IMR-90 (cell line): Measurements from ENCODE around the gene EPN3. TPM values are rescaled to one million over a fixed set of nuclear protein-coding genes. Genes with fewer than 3 reads are reported as not detected.

Source experiments
- ATAC-seq: fragments of 200-7000 bp; cut with Tn5 transposase; 2 replicates; pipeline ENCODE4 v1.9.1; 2020; ENCODE audit warnings: low read depth, mild to moderate bottlenecking, moderate library complexity
- BruUV-seq: library from RNA; stranded (reverse); fragments of 400-500 nt; replicated peaks from 2 replicates; lab custom pipeline; 2021; lab: Mats Ljungman, UMichigan
- CTCF ChIA-PET: fragments of 300-600 bp; formaldehyde crosslinking; extraction: SDS; loops from one replicate; lab custom pipeline; 2021; ENCODE audit warnings: antibody characterized with exemption; lab: Yijun Ruan, JAX
- POLR2A ChIA-PET: fragments of 300-600 bp; sonication (Branson Sonifier 250); formaldehyde crosslinking; loops from one replicate; lab custom pipeline; 2022; ENCODE audit warnings: antibody characterized with exemption; ENCODE audit not compliant: unreplicated experiment; lab: Charles Lee
- DNase-seq: peaks from one replicate; pipeline ENCODE4 v3.0.0; 2013
- H2AFZ ChIP-seq: replicated peaks from 2 replicates; pipeline ENCODE3; 2013; ENCODE audit warnings: low read length, mild to moderate bottlenecking; ENCODE audit not compliant: poor library complexity
- H2AK5ac ChIP-seq: 2 replicates; pipeline ENCODE4 v1.6.1; 2013; ENCODE audit warnings: low read depth, low read length, inconsistent platforms
- H2AK9ac ChIP-seq: replicated peaks from 2 replicates; pipeline ENCODE3; 2013; ENCODE audit warnings: mild to moderate bottlenecking, low read depth, low read length, moderate library complexity; ENCODE audit not compliant: poor library complexity
- H2BK120ac ChIP-seq: 2 replicates; pipeline ENCODE4 v1.6.1; 2013; ENCODE audit warnings: low read depth, low read length, inconsistent platforms
- H2BK15ac ChIP-seq: 3 replicates; pipeline ENCODE4 v1.6.1; 2013; ENCODE audit warnings: low read depth, low read length, inconsistent platforms
- H2BK20ac ChIP-seq: 2 replicates; pipeline ENCODE4 v1.6.1; 2013; ENCODE audit warnings: low read depth, mild to moderate bottlenecking, inconsistent platforms, low read length, moderate library complexity
- H2BK5ac ChIP-seq: 2 replicates; pipeline ENCODE4 v1.6.1; 2013; ENCODE audit warnings: mild to moderate bottlenecking, low read depth, low read length, inconsistent platforms; ENCODE audit not compliant: poor library complexity, severe bottlenecking
- H3K14ac ChIP-seq: replicated peaks from 2 replicates; pipeline ENCODE4 v1.6.1; 2013; ENCODE audit warnings: low read depth, low read length, inconsistent platforms
- H3K18ac ChIP-seq: 2 replicates; pipeline ENCODE4 v1.6.1; 2013; ENCODE audit warnings: low read depth, low read length, control low read depth
- H3K23ac ChIP-seq: 2 replicates; pipeline ENCODE4 v1.6.1; 2013; ENCODE audit warnings: low read depth, low read length, inconsistent platforms
- H3K27ac ChIP-seq: 2 replicates; pipeline ENCODE4 v1.5.1; 2013; ENCODE audit warnings: mild to moderate bottlenecking, control low read depth, low read length; ENCODE audit not compliant: insufficient read depth
- H3K27me3 ChIP-seq: 2 replicates; pipeline ENCODE4 v1.6.1; 2013; ENCODE audit warnings: low read length; ENCODE audit not compliant: control insufficient read depth, insufficient read depth
- H3K36me3 ChIP-seq: 2 replicates; pipeline ENCODE4 v1.6.1; 2013; ENCODE audit warnings: low read length, mixed read lengths; ENCODE audit not compliant: control insufficient read depth, insufficient read depth
- H3K4ac ChIP-seq: 2 replicates; pipeline ENCODE4 v1.6.1; 2013; ENCODE audit warnings: low read depth, low read length, inconsistent platforms
- H3K4me1 ChIP-seq: 2 replicates; pipeline ENCODE4 v1.6.1; 2013; ENCODE audit warnings: low read length, mixed read lengths; ENCODE audit not compliant: control insufficient read depth, insufficient read depth
- H3K4me2 ChIP-seq: 2 replicates; pipeline ENCODE4 v1.6.1; 2013; ENCODE audit warnings: low read depth, mild to moderate bottlenecking, control low read depth, low read length, moderate library complexity
- H3K4me3 ChIP-seq: 2 replicates; pipeline ENCODE4 v1.5.1; 2013; ENCODE audit warnings: low read depth, mild to moderate bottlenecking, control low read depth, low read length, moderate library complexity; ENCODE audit not compliant: insufficient read depth
- H3K56ac ChIP-seq: 2 replicates; pipeline ENCODE4 v1.6.1; 2013; ENCODE audit warnings: low read length, inconsistent platforms; ENCODE audit not compliant: insufficient read depth; ENCODE audit errors: extremely low read depth
- H3K79me1 ChIP-seq, 2 experiments: 2 replicates each; pipeline ENCODE4 v1.6.1; 2013; ENCODE audit warnings: low read length in 2 of 2, inconsistent platforms in 1 of 2, low read depth in 1 of 2
- H3K9ac ChIP-seq: 2 replicates; pipeline ENCODE4 v1.6.1; 2013; ENCODE audit warnings: low read depth, low read length, control low read depth
- H3K9me1 ChIP-seq: 2 replicates; pipeline ENCODE4 v1.6.1; 2013; ENCODE audit warnings: low read length, inconsistent platforms; ENCODE audit not compliant: insufficient read depth
- H3K9me3 ChIP-seq: 2 replicates; pipeline ENCODE4 v1.6.1; 2013; ENCODE audit warnings: low read length; ENCODE audit not compliant: control insufficient read depth, insufficient read depth
- H4K20me1 ChIP-seq: 2 replicates; pipeline ENCODE4 v1.6.1; 2013; ENCODE audit warnings: low read length, inconsistent platforms; ENCODE audit not compliant: insufficient read depth
- H4K5ac ChIP-seq: 2 replicates; pipeline ENCODE4 v1.6.1; 2013; ENCODE audit warnings: mild to moderate bottlenecking, low read depth, low read length, control low read depth
- H4K8ac ChIP-seq, 2 experiments: 2 replicates each; pipeline ENCODE4 v1.6.1; 2013; ENCODE audit warnings: low read depth in 2 of 2, low read length in 2 of 2, control low read depth in 1 of 2, inconsistent platforms in 1 of 2
- H4K91ac ChIP-seq: 2 replicates; pipeline ENCODE4 v1.6.1; 2013; ENCODE audit warnings: low read depth, low read length, inconsistent platforms; ENCODE audit not compliant: insufficient read depth
- BHLHE40 ChIP-seq: fragments of 150-350 bp; IDR thresholded peaks from 2 replicates; pipeline ENCODE4 v1.6.1; 2016; ENCODE audit warnings: mild to moderate bottlenecking, low read depth, low read length
- CHD1 ChIP-seq: IDR thresholded peaks from 2 replicates; pipeline ENCODE4 v1.6.1; 2012; ENCODE audit warnings: low read depth, low read length, improper control_type of control experiment
- FOS ChIP-seq: fragments of 150-350 bp; IDR thresholded peaks from 2 replicates; pipeline ENCODE4 v1.6.1; 2016; ENCODE audit warnings: low read depth, low read length
- MAFK ChIP-seq: IDR thresholded peaks from 2 replicates; pipeline ENCODE4 v1.6.1; 2012; ENCODE audit warnings: low read depth, low read length, improper control_type of control experiment
- MAZ ChIP-seq: IDR thresholded peaks from 2 replicates; pipeline ENCODE4 v1.6.1; 2012; ENCODE audit warnings: low read depth, mild to moderate bottlenecking, low read length, improper control_type of control experiment, moderate library complexity, borderline replicate concordance
- NFE2L2 ChIP-seq: fragments of 150-350 bp; IDR thresholded peaks from 2 replicates; pipeline ENCODE4 v1.6.1; 2016; ENCODE audit warnings: low read depth, mild to moderate bottlenecking, low read length
- POLR2A ChIP-seq: IDR thresholded peaks from 2 replicates; pipeline ENCODE4 v1.6.1; 2012; ENCODE audit warnings: mild to moderate bottlenecking, low read depth, low read length
- RCOR1 ChIP-seq: IDR thresholded peaks from 2 replicates; pipeline ENCODE4 v1.6.1; 2012; ENCODE audit warnings: mild to moderate bottlenecking, low read length, improper control_type of control experiment; ENCODE audit not compliant: insufficient replicate concordance
- RFX5 ChIP-seq: IDR thresholded peaks from 2 replicates; pipeline ENCODE4 v1.8.0; 2012; ENCODE audit warnings: low read depth, mild to moderate bottlenecking, low read length, moderate library complexity
- SMC3 ChIP-seq: fragments of 150-350 bp; IDR thresholded peaks from 2 replicates; pipeline ENCODE4 v1.6.1; 2016; ENCODE audit warnings: low read depth, mild to moderate bottlenecking, antibody characterized with exemption, low read length, moderate library complexity
- WGBS, 2 experiments: methylation state at CpG; one replicate each; pipeline versions ENCODE4 v1.1.5 to v1.1.7; 2013; ENCODE audit warnings: missing lambda C conversion rate in 2 of 2; ENCODE audit not compliant: insufficient read length in 1 of 2; ENCODE audit errors: extremely low coverage in 2 of 2; 5-methylcytosine and 5-hydroxymethylcytosine counted together
- dilution Hi-C: fragments of 300-500 bp; cut with HindIII; formaldehyde crosslinking; loops from one replicate; pipeline ENCODE4 v1.14.3; 2018; ENCODE audit warnings: low sequenced_read_pairs; ENCODE audit not compliant: unreplicated experiment
- in situ Hi-C: fragments of 300-500 bp; cut with MboI; formaldehyde crosslinking; loops from 3 replicates; pipeline ENCODE4 v1.14.3; 2019; ENCODE audit warnings: low sequenced_read_pairs, inconsistent platforms, mixed read lengths
- intact Hi-C: fragments of 100-400 bp; cut with micrococcal nuclease; formaldehyde crosslinking; loops from 2 replicates; pipeline ENCODE4 v1.10.0; 2022
- polyA plus RNA-seq, 3 experiments: library from polyadenylated mRNA; depleted of rRNA; stranded (reverse); fragments of >200 nt; gene quantifications; 2 replicates each; pipeline ENCODE4 v1.2.3, GENCODE V29; 2012; ENCODE audit warnings: low replicate concordance in 1 of 3
- total RNA-seq: library from RNA; depleted of rRNA; stranded (reverse); fragments of >200 nt; gene quantifications from 2 replicates; pipeline ENCODE4 v1.2.3, GENCODE V29; 2012
- TF ChIP-seq, protein P1 (sequence below): conservative IDR thresholded peaks from 2 replicates; pipeline ENCODE4 v1.5.1; 2012; ENCODE audit warnings: mild to moderate bottlenecking, low read depth, low read length, improper control_type of control experiment
- TF ChIP-seq, protein P2 (sequence below): fragments of 150-350 bp; IDR thresholded peaks from 2 replicates; pipeline ENCODE4 v1.6.1; 2016; ENCODE audit warnings: low read depth, mild to moderate bottlenecking, low read length, moderate library complexity, borderline replicate concordance
- TF ChIP-seq, protein P3 (sequence below): fragments of 150-350 bp; IDR thresholded peaks from 2 replicates; pipeline ENCODE4 v1.6.1; 2017; ENCODE audit warnings: mild to moderate bottlenecking, antibody characterized with exemption, low read length, low read depth

EPN3 gene
- total and polyA plus RNA-seq, 2 of the 4 experiments (the other 2 are of a cell fraction), result 0.09 TPM; not detected in 1

DNA sequence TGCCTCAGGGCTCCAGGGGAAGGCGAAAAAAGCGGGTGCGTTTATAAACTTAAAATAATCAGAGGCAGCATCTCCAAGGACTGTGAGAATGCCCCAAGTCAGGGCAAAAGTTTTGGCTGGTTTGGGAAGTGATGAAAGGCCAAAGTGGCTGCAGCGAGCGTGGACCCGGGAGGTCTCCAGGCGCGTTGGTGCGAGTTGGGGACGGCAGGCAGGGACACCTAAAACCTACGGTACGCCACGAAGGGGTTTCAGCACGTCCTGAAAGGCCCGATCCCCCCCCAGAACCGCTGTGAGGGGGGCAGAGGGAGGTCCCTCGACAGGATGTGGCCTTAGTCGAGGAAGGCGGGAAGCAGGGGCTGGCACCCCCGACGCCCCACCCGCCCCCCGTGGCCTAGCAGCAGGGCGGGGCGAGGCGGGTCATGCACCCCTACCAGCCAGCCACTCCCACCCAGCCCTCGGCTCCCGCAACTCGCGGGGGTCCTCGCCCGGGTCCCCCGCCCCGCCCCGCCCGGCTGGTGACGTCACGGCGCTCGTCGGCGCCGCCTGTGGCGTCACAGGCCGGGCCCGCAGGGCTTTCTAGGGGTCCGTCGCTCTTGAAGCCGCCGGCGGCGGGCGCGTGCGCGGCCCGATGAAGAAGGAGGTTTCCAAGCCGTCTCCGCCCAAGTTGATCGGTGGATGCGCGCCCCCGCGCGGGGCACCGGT lies 24.5 kb upstream of the EPN3 start, which contains the start of gene MYCBPAP:
TSS of gene MYCBPAP (plus strand) at position 569 of the 702 bp plus-strand sequence. CDS start 236 bp downstream, outside the sequence.
- DNase-seq (peak; percentile 68), ATAC-seq (peak; percentile 85)
- peak within 1 kb of the TSS; percentile 97 to 98 for H4K8ac ChIP-seq
- peak within 1 kb of the TSS; percentile 62 for H3K4me2 ChIP-seq
- H3K27me3 ChIP-seq, result no peaks in the 10 kb centered on the region; the same call in 1 of the 2 replicates
- 8% methylated on average over 31 of the region's 66 CpGs; no CpG with 5 or more reads in 1 of the 2 experiments for WGBS, 2 experiments
- H3K56ac ChIP-seq, result peak within 1 kb of the TSS; percentile 17; the same call in 1 of the 2 replicates
- peak within 1 kb of the TSS; percentile 69 for H2AK9ac ChIP-seq
- peak within 1 kb of the TSS; percentile 90 for H4K5ac ChIP-seq
- peaks cover 16% of the 10 kb centered on the region for H3K9me1 ChIP-seq
- CTCF ChIA-PET, result no interaction called here
- H2AK5ac ChIP-seq, result peak within 1 kb of the TSS; percentile 67; the same call in 1 of the 2 replicates
- H3K36me3 ChIP-seq, result no peaks in the 10 kb centered on the region
- peak within 1 kb of the TSS; percentile 33 for H2BK120ac ChIP-seq
- H3K27ac ChIP-seq, result peak within 1 kb of the TSS; percentile 6
- H3K9ac ChIP-seq, result peak within 1 kb of the TSS; percentile 53
- dilution Hi-C loops, result no loop called here
- peak within 1 kb of the TSS; percentile 96 for H2AFZ ChIP-seq
- H3K18ac ChIP-seq, result no peak within 1 kb of the TSS; the same call in 1 of the 2 replicates
- H3K4me3 ChIP-seq, result peak within 1 kb of the TSS; percentile 43
- peak within 1 kb of the TSS; percentile 76 for H4K91ac ChIP-seq
- H3K9me3 ChIP-seq, result no peaks in the 10 kb centered on the region
- peak within 1 kb of the TSS; percentile 91 for H3K14ac ChIP-seq
- no peaks in the 10 kb centered on the region for H4K20me1 ChIP-seq
- peaks cover 0 to 3% of the 10 kb centered on the region in 2 experiments; a peak in 1 of 4 replicates for H3K79me1 ChIP-seq
- peaks cover 4% of the 10 kb centered on the region for H3K4me1 ChIP-seq
- TF ChIP-seq, protein P1, sequence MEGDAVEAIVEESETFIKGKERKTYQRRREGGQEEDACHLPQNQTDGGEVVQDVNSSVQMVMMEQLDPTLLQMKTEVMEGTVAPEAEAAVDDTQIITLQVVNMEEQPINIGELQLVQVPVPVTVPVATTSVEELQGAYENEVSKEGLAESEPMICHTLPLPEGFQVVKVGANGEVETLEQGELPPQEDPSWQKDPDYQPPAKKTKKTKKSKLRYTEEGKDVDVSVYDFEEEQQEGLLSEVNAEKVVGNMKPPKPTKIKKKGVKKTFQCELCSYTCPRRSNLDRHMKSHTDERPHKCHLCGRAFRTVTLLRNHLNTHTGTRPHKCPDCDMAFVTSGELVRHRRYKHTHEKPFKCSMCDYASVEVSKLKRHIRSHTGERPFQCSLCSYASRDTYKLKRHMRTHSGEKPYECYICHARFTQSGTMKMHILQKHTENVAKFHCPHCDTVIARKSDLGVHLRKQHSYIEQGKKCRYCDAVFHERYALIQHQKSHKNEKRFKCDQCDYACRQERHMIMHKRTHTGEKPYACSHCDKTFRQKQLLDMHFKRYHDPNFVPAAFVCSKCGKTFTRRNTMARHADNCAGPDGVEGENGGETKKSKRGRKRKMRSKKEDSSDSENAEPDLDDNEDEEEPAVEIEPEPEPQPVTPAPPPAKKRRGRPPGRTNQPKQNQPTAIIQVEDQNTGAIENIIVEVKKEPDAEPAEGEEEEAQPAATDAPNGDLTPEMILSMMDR, result 0 out of 2 replicates have a peak, but pooled peaks have one; percentile 9
- TF ChIP-seq, protein P2, sequence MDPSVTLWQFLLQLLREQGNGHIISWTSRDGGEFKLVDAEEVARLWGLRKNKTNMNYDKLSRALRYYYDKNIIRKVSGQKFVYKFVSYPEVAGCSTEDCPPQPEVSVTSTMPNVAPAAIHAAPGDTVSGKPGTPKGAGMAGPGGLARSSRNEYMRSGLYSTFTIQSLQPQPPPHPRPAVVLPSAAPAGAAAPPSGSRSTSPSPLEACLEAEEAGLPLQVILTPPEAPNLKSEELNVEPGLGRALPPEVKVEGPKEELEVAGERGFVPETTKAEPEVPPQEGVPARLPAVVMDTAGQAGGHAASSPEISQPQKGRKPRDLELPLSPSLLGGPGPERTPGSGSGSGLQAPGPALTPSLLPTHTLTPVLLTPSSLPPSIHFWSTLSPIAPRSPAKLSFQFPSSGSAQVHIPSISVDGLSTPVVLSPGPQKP, result no peak
- TF ChIP-seq NFE2L2 (no peak), MAFK (no peak), RCOR1 (no peak), BHLHE40 (no peak), SMC3 (no peak), POLR2A (no peak), CHD1 (no peak), MAZ (peak; percentile 22; the same call in 1 of the 2 replicates), FOS (no peak), RFX5 (no peak)
- TF ChIP-seq, protein P3, sequence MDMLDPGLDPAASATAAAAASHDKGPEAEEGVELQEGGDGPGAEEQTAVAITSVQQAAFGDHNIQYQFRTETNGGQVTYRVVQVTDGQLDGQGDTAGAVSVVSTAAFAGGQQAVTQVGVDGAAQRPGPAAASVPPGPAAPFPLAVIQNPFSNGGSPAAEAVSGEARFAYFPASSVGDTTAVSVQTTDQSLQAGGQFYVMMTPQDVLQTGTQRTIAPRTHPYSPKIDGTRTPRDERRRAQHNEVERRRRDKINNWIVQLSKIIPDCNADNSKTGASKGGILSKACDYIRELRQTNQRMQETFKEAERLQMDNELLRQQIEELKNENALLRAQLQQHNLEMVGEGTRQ, result no peak
- H3K23ac ChIP-seq, result peak within 1 kb of the TSS; percentile 56
- POLR2A ChIA-PET, result no interaction called here
- H3K4ac ChIP-seq, result peak within 1 kb of the TSS; percentile 89
- intact Hi-C loops, result no loop called here
- H2BK20ac ChIP-seq, result no peak within 1 kb of the TSS
- H2BK15ac ChIP-seq, result no peak within 1 kb of the TSS
- BruUV-seq, result no TSS peak
- in situ Hi-C loops, result no loop called here
- no peak within 1 kb of the TSS for H2BK5ac ChIP-seq
